ENCODE results near the gene FSHR.

The FSHR gene

DNA sequence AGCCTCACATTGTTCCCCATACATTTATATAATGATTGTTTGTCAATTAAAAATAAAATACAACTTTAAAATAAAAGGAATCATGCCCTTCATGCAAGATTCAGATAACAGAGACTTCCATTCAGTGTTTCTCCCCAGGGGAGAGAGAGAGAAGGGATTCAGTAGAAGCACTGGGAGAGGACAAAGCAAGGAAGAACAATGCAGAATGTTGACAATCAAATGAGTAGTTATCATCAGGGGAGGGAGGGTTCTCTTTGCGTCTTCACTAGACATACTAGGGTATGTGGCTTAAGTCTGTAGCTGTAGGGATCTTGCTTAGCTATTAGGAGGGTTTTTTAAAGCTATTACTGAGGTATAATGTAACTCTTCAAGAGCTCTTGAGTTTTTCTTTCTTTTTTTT lies 30.7 kb downstream of the FSHR start:
- H3K27ac ChIP-seq = no peak overlapping the region
- TF ChIP-seq, protein P1, sequence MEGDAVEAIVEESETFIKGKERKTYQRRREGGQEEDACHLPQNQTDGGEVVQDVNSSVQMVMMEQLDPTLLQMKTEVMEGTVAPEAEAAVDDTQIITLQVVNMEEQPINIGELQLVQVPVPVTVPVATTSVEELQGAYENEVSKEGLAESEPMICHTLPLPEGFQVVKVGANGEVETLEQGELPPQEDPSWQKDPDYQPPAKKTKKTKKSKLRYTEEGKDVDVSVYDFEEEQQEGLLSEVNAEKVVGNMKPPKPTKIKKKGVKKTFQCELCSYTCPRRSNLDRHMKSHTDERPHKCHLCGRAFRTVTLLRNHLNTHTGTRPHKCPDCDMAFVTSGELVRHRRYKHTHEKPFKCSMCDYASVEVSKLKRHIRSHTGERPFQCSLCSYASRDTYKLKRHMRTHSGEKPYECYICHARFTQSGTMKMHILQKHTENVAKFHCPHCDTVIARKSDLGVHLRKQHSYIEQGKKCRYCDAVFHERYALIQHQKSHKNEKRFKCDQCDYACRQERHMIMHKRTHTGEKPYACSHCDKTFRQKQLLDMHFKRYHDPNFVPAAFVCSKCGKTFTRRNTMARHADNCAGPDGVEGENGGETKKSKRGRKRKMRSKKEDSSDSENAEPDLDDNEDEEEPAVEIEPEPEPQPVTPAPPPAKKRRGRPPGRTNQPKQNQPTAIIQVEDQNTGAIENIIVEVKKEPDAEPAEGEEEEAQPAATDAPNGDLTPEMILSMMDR (conservative IDR thresholded peaks at IDR 0.05) = no peak
- no peak for TF ChIP-seq ZFX (IDR thresholded peaks at IDR 0.05)

DNA sequence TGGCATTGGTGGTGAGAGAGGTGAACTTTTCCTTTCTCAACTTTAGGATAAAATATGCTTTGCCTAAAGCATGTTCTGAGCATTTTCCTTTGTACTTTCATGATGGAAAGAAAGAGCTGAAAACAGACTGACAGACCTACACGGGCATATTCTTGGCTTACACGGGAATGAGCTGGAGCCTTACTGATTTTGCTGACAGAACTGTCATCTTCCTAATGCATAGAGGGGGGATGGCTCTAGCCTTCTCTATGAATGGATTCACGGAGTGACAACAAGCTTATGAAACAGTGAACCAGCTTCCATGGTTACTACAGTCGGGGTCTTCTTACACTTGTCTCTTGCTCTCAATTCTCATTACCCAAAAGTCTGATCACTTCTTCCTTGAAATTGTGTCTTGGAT lies 32.2 kb downstream of the FSHR start:
- TF ChIP-seq, protein P1 (conservative IDR thresholded peaks at IDR 0.05) = no peak
- TF ChIP-seq ZFX (IDR thresholded peaks at IDR 0.05) = no peak
- H3K27ac ChIP-seq = no peak overlapping the region

DNA sequence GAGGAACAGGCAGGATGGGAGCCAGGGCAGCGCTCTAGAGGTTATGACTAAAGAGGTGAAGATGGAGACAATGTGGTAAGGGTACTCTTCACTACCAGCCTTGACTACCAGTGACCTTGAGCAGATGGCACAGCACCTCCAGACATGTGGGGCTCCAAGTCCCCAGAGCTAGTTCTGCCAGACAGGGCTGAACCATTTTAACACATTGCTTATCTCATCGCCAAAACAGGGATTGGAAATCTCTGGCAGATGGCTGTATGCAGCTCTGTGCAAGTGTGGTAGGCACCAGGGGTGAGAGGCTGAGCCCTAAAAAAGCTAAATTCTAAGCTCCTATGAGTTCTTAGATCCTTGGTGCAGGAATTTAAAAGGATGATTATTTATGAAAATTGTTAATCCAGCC lies 41.3 kb downstream of the FSHR start:
- no peak for TF ChIP-seq ZFX (IDR thresholded peaks at IDR 0.05)
- no peak overlapping the region for H3K27ac ChIP-seq

DNA sequence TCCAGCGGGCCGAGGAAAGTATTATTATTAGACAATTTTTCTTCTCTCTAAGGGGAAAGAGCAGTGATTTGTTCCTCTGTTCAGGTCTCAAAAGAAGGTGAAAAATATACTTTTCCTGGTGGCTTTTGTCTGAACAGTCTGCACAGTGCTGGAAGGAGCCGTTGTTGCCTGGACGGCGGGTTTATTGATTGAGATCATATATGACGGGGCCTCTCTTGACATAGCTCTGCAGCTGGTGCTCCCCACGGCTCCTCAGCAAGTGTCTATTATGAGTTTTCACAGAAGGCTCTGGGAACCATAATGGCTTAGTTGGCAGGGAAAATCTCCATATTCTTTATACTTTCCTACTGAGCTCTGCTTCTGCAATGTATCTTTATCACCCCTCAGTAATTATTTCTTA lies 42.9 kb downstream of the FSHR start:
- H3K27ac ChIP-seq = no peak overlapping the region
- TF ChIP-seq ZFX (IDR thresholded peaks at IDR 0.05) = no peak
- TF ChIP-seq, protein P1 (conservative IDR thresholded peaks at IDR 0.05) = no peak

DNA sequence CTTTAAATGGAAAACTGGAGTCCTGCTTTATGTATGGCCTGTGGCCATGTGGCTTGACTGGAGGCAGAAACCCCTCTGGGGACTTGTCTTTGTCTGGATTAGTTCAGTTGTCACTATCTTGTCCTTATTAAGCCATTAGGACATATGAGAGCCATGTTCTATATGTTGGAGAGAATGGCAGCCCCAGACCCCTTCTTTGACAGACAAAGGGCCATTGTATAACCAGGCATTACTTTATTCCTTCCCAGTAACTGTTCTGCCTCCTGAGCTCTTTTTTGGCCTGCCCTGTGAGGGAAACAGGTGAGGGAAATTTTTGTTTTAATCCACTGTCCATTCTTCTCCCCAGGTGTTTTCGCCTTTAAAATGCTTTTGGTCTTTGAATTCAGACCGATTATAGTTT lies 43.3 kb downstream of the FSHR start:
- H3K27ac ChIP-seq = no peak overlapping the region
- TF ChIP-seq, protein P1 (conservative IDR thresholded peaks at IDR 0.05) = no peak
- no peak for TF ChIP-seq ZFX (IDR thresholded peaks at IDR 0.05)

DNA sequence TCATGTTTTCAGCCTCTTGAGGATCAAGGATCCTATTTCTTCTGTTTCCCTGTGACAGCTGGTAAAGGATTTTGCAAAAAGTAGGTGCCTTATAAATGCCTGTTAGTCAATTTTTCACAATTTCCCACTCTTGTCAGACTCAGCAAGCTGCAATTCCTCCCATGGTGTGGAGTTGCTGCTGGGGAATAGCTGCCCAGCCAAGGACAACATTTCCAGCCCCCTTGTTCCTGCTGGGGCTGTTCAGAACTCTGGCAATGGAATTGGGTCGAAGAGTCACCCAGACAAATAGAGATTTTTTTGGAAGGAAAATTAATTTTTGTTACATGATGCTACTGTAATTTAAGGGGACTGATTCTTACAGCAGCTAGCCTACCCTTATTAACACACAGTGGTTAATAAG lies 43.7 kb downstream of the FSHR start:
- H3K27ac ChIP-seq = no peak overlapping the region
- TF ChIP-seq, protein P1 (conservative IDR thresholded peaks at IDR 0.05) = no peak
- no peak for TF ChIP-seq ZFX (IDR thresholded peaks at IDR 0.05)

DNA sequence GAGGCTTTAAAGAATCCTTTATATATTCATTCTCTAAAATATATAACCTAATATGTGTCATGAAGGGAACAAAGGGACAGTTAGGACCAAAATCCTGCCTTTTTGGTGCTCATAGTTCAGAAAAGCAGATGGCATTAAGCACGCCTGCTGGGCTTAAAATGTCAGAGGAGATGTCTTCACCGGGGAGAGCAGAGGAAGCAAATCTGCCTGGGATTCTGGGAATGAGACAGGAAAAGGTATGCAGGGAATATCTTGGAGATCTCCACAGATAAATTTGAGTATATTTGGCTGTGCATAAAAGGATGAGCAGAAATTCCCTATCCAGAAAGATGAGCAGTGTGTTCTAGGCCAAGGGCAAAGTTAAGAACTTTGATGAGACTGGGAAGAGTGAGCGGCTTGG lies 45.5 kb downstream of the FSHR start:
- TF ChIP-seq ZFX (IDR thresholded peaks at IDR 0.05) = no peak
- TF ChIP-seq, protein P1 (conservative IDR thresholded peaks at IDR 0.05) = no peak
- H3K27ac ChIP-seq = no peak overlapping the region

DNA sequence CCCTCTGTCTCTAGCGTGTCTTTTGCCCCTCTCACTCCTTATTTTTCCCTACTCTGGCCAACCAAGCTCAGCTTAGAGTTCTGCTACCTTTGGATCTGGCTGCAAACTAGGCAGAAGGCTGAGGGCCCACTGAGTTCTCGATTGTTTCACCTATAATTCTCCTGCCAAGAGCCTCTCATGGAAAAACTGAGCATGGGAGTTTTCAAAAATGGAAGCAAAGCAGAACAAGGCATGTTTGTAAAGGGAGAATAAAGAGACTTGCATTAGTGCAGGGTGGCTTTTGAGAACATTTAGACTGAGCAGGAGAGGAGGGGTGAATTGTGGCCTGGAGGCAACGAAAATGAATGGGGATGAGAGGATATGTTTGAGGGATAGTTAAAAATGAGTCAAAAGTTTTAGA lies 45.9 kb downstream of the FSHR start:
- no peak overlapping the region for H3K27ac ChIP-seq
- TF ChIP-seq ZFX (IDR thresholded peaks at IDR 0.05) = no peak
- TF ChIP-seq, protein P1 (conservative IDR thresholded peaks at IDR 0.05) = no peak
